SU-DHL-6 (cell line): ENCODE measurements around the gene APC2.

Experiments
- CTCF ChIP-seq: fragments of 200-600 bp; sonication (generic); IDR thresholded peaks from one replicate; pipeline ENCODE4 v1.5.1; 2017; ENCODE audit warnings: antibody characterized with exemption, mild to moderate bottlenecking, low read length, moderate library complexity; ENCODE audit not compliant: insufficient read depth, poor library complexity, severe bottlenecking
- EZH2phosphoT487 ChIP-seq: fragments of 200-600 bp; sonication (generic), shearing (Covaris generic); conservative IDR thresholded peaks from 2 replicates; pipeline ENCODE4 v1.6.1; 2018; ENCODE audit warnings: mild to moderate bottlenecking, antibody characterized with exemption, low read length, moderate library complexity, mixed read lengths

GRCh38 chr19:1486720-1487575, 37.0 kb downstream of the APC2 start:
- TF ChIP-seq CTCF, result no peak
- no peak for TF ChIP-seq EZH2phosphoT487
